Measurements from ENCODE around the gene IFFO2. TPM values are rescaled to one million over a fixed set of nuclear protein-coding genes. Genes with fewer than 3 reads are reported as not detected.

The IFFO2 gene
- total and polyA plus RNA-seq, 10 of the 15 experiments (the other 5 are each of a cell fraction or from before 2014, with no cell fraction given), result 1.2 to 18.4 (median 6.7) TPM

- TF ChIP-seq SUZ12 (IDR thresholded peaks at IDR 0.05; ENCODE audit: unreplicated experiment), result no peak
- TF ChIP-seq POLR2A (IDR thresholded peaks at IDR 0.05; ENCODE audit: low read depth, low read length), result peak; percentile 79
- TF ChIP-seq REST (IDR thresholded peaks at IDR 0.05; ENCODE audit: low read depth, low read length), result no peak
- no peak for TF ChIP-seq EZH2 (IDR thresholded peaks at IDR 0.05; ENCODE audit: borderline replicate concordance, control insufficient read depth, low read depth, low read length)
- TF ChIP-seq ZNF687 (IDR thresholded peaks at IDR 0.05), result no peak
- TF ChIP-seq POLR2AphosphoS5 (IDR thresholded peaks at IDR 0.05; ENCODE audit: low read length), result peak; percentile 59
- peak; percentile 37 for TF ChIP-seq RELA (IDR thresholded peaks at IDR 0.05; ENCODE audit: borderline replicate concordance, partially characterized antibody)
- no peak for TF ChIP-seq TARDBP (IDR thresholded peaks at IDR 0.05; ENCODE audit: borderline replicate concordance)
- TF ChIP-seq HCFC1 (IDR thresholded peaks at IDR 0.05; ENCODE audit: low read length), result 0 out of 2 replicates have a peak, but pooled peaks have one; percentile 42
- TF ChIP-seq ETV6 (conservative IDR thresholded peaks at IDR 0.05 in 1 of 2, IDR thresholded peaks at IDR 0.05 in 1 of 2; ENCODE audit: borderline replicate concordance in 1 of 2, low read depth in 1 of 2), result no peak
- no peak for TF ChIP-seq SMAD5 (IDR thresholded peaks at IDR 0.05; ENCODE audit: low read depth)
- no peak for TF ChIP-seq NFXL1 (IDR thresholded peaks at IDR 0.05; ENCODE audit: borderline replicate concordance)
- peak; percentile 32; the same call in 1 of the 2 replicates for TF ChIP-seq NR2C1 (IDR thresholded peaks at IDR 0.05)
- no peak for TF ChIP-seq TCF3 (IDR thresholded peaks at IDR 0.05; ENCODE audit: borderline replicate concordance, insufficient read depth, low read depth, low read length)
- no peak for TF ChIP-seq TBL1XR1 (IDR thresholded peaks at IDR 0.05; ENCODE audit: low read depth, low read length)
- TF ChIP-seq ZNF274 (IDR thresholded peaks at IDR 0.05; ENCODE audit: insufficient read depth, insufficient read length), result no peak
- no peak for TF ChIP-seq ZZZ3 (IDR thresholded peaks at IDR 0.05; ENCODE audit: control insufficient read depth, insufficient read length, low read depth)
- no peak for TF ChIP-seq MTA3 (IDR thresholded peaks at IDR 0.05; ENCODE audit: borderline replicate concordance, low read length)
- TF ChIP-seq E2F8 (IDR thresholded peaks at IDR 0.05; ENCODE audit: low read depth, partially characterized antibody), result peak; percentile 52
- no peak for TF ChIP-seq TCF7 (IDR thresholded peaks at IDR 0.05; ENCODE audit: borderline replicate concordance)
Observed at GRCh38 chr1:18902523-18903290, 53.8 kb downstream of the IFFO2 start, which contains the start of gene ALDH4A1 (continued).

Measured in GM12878 (cell line).